Keratinocyte (primary cell): ENCODE data around the gene ATP5F1D.
"Not testable (repeated sequence)": the region's sequence is repeated elsewhere in the genome, so short reads cannot be mapped to it uniquely, and the experiment has no call there.

Source experiments
- CTCF ChIP-seq, 3 experiments: IDR thresholded peaks in 1 of 3; conservative IDR thresholded peaks in 1 of 3; optimal IDR thresholded peaks in 1 of 3; 2 replicates in 2 of 3; 3 replicates in 1 of 3; pipeline versions ENCODE3 to v1.5.1; 2011; ENCODE audit warnings: low read length in 3 of 3, mild to moderate bottlenecking in 3 of 3, moderate library complexity in 2 of 3, control low read depth in 1 of 3, inconsistent platforms in 1 of 3; ENCODE audit not compliant: insufficient read depth in 2 of 3; ENCODE audit errors: extremely low read depth in 1 of 3
- EZH2 ChIP-seq: IDR thresholded peaks from one replicate; pipeline ENCODE4 v1.6.1; 2012; ENCODE audit warnings: inconsistent platforms, mild to moderate bottlenecking, low read length, moderate library complexity

- TF ChIP-seq CTCF (optimal IDR thresholded peaks at IDR 0.05 in 1 of 3, IDR thresholded peaks at IDR 0.05 in 1 of 3, conservative IDR thresholded peaks at IDR 0.05 in 1 of 3; ENCODE audit: extremely low read depth in 1 of 3, insufficient read depth in 2 of 3, low read length in 3 of 3); EZH2: not testable (repeated sequence)
Observed at GRCh38 chr19:1208830-1209229, 32.7 kb upstream of the ATP5F1D start.
